ENCODE measurements around the gene PSTK.

The PSTK gene

GRCh38 chr10:122974023-122974422, 6.2 kb upstream of the PSTK start:
- no peak for TF ChIP-seq CTCF (IDR thresholded peaks at IDR 0.05; ENCODE audit: low read depth, low read length, missing control alignments)
- no peak for DNase-seq (ENCODE audit: low read depth)
- H3K4me3 ChIP-seq (ENCODE audit: low read depth, low read length), result no peak overlapping the region

DNA sequence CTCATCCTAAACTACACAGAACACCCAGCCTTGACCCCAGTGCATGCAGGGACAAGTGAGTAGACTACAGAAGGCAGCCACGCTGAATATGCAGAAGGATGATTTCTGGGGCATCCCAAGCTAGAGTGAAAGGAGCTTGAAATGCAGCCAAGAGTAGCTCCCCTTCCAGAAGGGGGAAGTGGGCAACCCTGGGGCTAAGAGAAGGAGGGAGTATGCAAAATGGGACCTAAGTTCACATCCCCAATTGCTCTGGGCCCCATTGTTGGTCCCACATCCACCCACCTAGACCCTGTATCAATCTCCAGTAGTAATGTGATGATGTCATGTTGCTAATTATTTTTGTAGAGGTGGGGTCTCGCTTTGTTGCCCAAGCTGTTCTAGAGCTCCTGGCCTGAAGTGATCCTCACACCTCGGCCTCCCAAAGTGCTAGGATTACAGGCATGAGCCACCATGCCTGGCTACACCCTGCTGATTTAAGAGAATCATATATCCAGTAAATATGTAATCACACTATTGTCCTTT, 5.6 kb upstream of the PSTK start:
- no peak for TF ChIP-seq CTCF (IDR thresholded peaks at IDR 0.05; ENCODE audit: low read depth, low read length, missing control alignments)
- DNase-seq (ENCODE audit: low read depth), result no peak
- H3K4me3 ChIP-seq (ENCODE audit: low read depth, low read length), result no peak overlapping the region

GRCh38 chr10:122981066-122981464, 864 bp downstream of the PSTK start:
- peak overlapping the region; percentile 78 for H3K4me3 ChIP-seq (ENCODE audit: low read depth, low read length)
- no peak for DNase-seq (ENCODE audit: low read depth)

DNA sequence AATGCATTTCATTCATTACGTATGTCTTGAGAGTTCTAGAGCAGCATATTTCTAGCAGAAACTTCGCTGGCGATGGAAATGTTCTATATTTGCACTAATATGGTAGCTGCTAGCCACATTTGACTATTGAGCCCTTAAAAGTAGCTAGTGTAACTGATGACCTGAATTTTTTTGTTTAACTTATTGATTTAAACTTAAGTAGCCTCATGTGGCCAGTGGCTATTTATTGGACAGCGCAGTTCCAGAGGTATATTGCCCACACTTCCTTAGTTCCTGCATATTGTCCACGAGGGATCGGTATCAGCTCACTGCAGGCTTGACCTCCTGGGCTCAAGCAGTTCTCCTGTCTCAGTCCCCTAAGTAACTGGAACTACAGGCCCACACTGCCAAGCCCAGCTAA, 3.7 kb downstream of the PSTK start:
- TF ChIP-seq CTCF (IDR thresholded peaks at IDR 0.05; ENCODE audit: low read depth, low read length, missing control alignments), result no peak
- DNase-seq (ENCODE audit: low read depth), result no peak
- no peak overlapping the region for H3K4me3 ChIP-seq (ENCODE audit: low read depth, low read length)

More at GRCh38 chr10:122981066-122981464, 864 bp downstream of the PSTK start:
- TF ChIP-seq CTCF (IDR thresholded peaks at IDR 0.05; ENCODE audit: low read depth, low read length, missing control alignments), result peak; percentile 46

- no peak overlapping the region for H3K4me3 ChIP-seq (ENCODE audit: low read depth, low read length)
- no peak for DNase-seq (ENCODE audit: low read depth)
- no peak for TF ChIP-seq CTCF (IDR thresholded peaks at IDR 0.05; ENCODE audit: low read depth, low read length, missing control alignments)
Measured at GRCh38 chr10:122984708-122985107, 4.5 kb downstream of the PSTK start.

GRCh38 chr10:122986335-122986734, 6.1 kb downstream of the PSTK start:
- TF ChIP-seq CTCF (IDR thresholded peaks at IDR 0.05; ENCODE audit: low read depth, low read length, missing control alignments), result no peak
- no peak for DNase-seq (ENCODE audit: low read depth)
- H3K4me3 ChIP-seq (ENCODE audit: low read depth, low read length), result no peak overlapping the region

- DNase-seq (ENCODE audit: low read depth), result no peak
- TF ChIP-seq CTCF (IDR thresholded peaks at IDR 0.05; ENCODE audit: low read depth, low read length, missing control alignments), result no peak
- no peak overlapping the region for H3K4me3 ChIP-seq (ENCODE audit: low read depth, low read length)
Measured at GRCh38 chr10:122988501-122988900, 8.3 kb downstream of the PSTK start.

Data from GM12864 (cell line).